Sigmoid colon (tissue), 3 donors: ENCODE data around the gene ZNF654.

Experiments used
- POLR2A ChIP-seq, 2 donors: fragments of 450-650 bp; IDR thresholded peaks; one replicate each; pipeline ENCODE4 v1.6.1; 2016; ENCODE audit warnings: antibody characterized with exemption in 2 of 2, mild to moderate bottlenecking in 2 of 2, moderate library complexity in 2 of 2
- TF ChIP-seq, protein P1 (sequence below), 4 experiments: fragments of 450-650 bp in 3 of 4; fragments of 200-600 bp in 1 of 4; IDR thresholded peaks; one replicate each; pipeline ENCODE4 v1.5.1; 2016 to 2019; ENCODE audit warnings: antibody characterized with exemption in 4 of 4, mild to moderate bottlenecking in 3 of 4, moderate library complexity in 2 of 4

DNA sequence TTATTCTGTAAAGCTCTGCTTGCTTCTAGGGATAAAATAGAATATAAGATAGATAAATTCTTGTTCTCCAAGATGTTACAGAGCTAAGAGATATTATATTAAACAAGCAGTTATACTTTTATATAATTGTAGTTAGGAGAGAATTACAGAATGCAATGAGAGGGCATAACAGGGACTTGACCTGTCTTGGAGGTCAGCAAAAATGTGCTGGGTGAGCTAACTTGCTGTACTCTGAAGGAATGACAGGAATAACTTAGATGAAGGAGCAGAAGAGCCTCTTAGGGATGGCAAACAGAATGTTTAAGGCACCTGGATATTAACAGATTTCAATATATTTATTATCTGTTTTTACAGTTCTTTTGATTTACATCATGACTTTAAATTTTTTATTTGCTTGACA is 33.2 kb downstream of the ZNF654 start:
- TF ChIP-seq, protein P1, sequence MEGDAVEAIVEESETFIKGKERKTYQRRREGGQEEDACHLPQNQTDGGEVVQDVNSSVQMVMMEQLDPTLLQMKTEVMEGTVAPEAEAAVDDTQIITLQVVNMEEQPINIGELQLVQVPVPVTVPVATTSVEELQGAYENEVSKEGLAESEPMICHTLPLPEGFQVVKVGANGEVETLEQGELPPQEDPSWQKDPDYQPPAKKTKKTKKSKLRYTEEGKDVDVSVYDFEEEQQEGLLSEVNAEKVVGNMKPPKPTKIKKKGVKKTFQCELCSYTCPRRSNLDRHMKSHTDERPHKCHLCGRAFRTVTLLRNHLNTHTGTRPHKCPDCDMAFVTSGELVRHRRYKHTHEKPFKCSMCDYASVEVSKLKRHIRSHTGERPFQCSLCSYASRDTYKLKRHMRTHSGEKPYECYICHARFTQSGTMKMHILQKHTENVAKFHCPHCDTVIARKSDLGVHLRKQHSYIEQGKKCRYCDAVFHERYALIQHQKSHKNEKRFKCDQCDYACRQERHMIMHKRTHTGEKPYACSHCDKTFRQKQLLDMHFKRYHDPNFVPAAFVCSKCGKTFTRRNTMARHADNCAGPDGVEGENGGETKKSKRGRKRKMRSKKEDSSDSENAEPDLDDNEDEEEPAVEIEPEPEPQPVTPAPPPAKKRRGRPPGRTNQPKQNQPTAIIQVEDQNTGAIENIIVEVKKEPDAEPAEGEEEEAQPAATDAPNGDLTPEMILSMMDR (IDR thresholded peaks at IDR 0.05) = no peak
- no peak for TF ChIP-seq POLR2A (IDR thresholded peaks at IDR 0.05)
